Vagina (tissue), 2 donors: Measurements from ENCODE around the gene USP1. TPM values are rescaled to one million over a fixed set of nuclear protein-coding genes. Genes with fewer than 3 reads are reported as not detected.

Experiments used
- DNase-seq, 2 donors: peaks; one replicate each; pipeline ENCODE4 v3.0.0-alpha.2; 2017; ENCODE audit errors: extremely low spot score in 2 of 2
- H3K27ac ChIP-seq: fragments of 200-600 bp; sonication (generic); one replicate; pipeline ENCODE4 v1.5.1; 2019
- H3K27me3 ChIP-seq: fragments of 200-600 bp; sonication (generic); one replicate; pipeline ENCODE4 v1.5.1; 2019
- H3K36me3 ChIP-seq, 2 donors: fragments of 200-600 bp; sonication (generic); one replicate each; pipeline ENCODE4 v1.5.1; 2017 to 2019
- H3K4me1 ChIP-seq: fragments of 200-600 bp; sonication (generic); one replicate; pipeline ENCODE4 v1.5.1; 2019
- H3K4me3 ChIP-seq, 2 donors: fragments of 200-600 bp; sonication (generic); 1 replicate in 1 of 2; 2 replicates in 1 of 2; pipeline ENCODE4 v1.5.1; 2016 to 2019
- H3K9me3 ChIP-seq: fragments of 200-600 bp; sonication (generic); one replicate; pipeline ENCODE4 v1.5.1; 2019
- POLR2A ChIP-seq, 2 donors: fragments of 450-650 bp; IDR thresholded peaks; one replicate each; pipeline ENCODE4 v1.6.1; 2017; ENCODE audit warnings: antibody characterized with exemption in 2 of 2, mild to moderate bottlenecking in 2 of 2, moderate library complexity in 2 of 2
- POLR2AphosphoS5 ChIP-seq, 2 donors: sonication (generic); formaldehyde crosslinking; IDR thresholded peaks; one replicate each; pipeline ENCODE4 v1.9.0; 2017; ENCODE audit warnings: antibody characterized with exemption in 2 of 2, mild to moderate bottlenecking in 2 of 2, low read depth in 1 of 2; ENCODE audit not compliant: insufficient read depth in 1 of 2
- intact Hi-C: fragments of 100-400 bp; cut with DNase I; formaldehyde crosslinking; loops from one replicate; pipeline ENCODE4 v1.15.1; 2023
- total RNA-seq: library from RNA; depleted of rRNA; stranded (reverse); fragments of >200 nt; gene quantifications from one replicate; pipeline ENCODE4 v1.2.3, GENCODE V29; 2016
- TF ChIP-seq, protein P1 (sequence below), 3 experiments: fragments of 450-650 bp in 2 of 3; fragments of 200-600 bp in 1 of 3; sonication (generic) in 1 of 3; IDR thresholded peaks; one replicate each; pipeline ENCODE4 v1.5.1; 2017 to 2019; ENCODE audit warnings: antibody characterized with exemption in 3 of 3, mild to moderate bottlenecking in 2 of 3, moderate library complexity in 2 of 3

Gene USP1
- total RNA-seq, 1 donor from 2014 or later: 22.1 TPM

DNA sequence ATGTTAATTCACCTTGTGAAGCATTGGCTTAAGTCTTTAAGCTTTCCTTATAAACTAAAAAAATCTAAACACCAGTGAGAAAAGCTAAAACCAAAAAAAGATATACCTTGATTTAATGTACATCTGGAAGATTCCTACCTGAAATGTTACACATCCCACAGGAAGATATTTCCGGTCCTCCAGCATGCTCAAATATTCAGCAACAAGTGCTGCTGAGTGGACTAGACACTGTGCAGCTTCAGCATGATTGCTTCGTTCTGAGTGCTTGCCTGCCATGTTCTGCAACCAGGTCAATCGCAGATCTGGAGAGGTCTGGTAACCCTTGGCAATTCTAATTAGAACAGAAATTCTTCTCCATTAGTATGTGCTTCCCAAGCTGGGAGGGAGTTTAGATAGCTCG, 57.3 kb downstream of the USP1 start:
- TF ChIP-seq, protein P1, sequence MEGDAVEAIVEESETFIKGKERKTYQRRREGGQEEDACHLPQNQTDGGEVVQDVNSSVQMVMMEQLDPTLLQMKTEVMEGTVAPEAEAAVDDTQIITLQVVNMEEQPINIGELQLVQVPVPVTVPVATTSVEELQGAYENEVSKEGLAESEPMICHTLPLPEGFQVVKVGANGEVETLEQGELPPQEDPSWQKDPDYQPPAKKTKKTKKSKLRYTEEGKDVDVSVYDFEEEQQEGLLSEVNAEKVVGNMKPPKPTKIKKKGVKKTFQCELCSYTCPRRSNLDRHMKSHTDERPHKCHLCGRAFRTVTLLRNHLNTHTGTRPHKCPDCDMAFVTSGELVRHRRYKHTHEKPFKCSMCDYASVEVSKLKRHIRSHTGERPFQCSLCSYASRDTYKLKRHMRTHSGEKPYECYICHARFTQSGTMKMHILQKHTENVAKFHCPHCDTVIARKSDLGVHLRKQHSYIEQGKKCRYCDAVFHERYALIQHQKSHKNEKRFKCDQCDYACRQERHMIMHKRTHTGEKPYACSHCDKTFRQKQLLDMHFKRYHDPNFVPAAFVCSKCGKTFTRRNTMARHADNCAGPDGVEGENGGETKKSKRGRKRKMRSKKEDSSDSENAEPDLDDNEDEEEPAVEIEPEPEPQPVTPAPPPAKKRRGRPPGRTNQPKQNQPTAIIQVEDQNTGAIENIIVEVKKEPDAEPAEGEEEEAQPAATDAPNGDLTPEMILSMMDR (IDR thresholded peaks at IDR 0.05): no peak
- TF ChIP-seq POLR2AphosphoS5 (IDR thresholded peaks at IDR 0.05; ENCODE audit: insufficient read depth in 1 of 2, low read depth in 1 of 2) (no peak), POLR2A (IDR thresholded peaks at IDR 0.05) (no peak)
- Histone ChIP-seq H3K27ac (no peak overlapping the region), H3K4me1 (no peaks in the 10 kb centered on the region), H3K27me3 (no peaks in the 10 kb centered on the region), H3K9me3 (no peaks in the 10 kb centered on the region), H3K4me3 (no peak overlapping the region), H3K36me3 (peaks cover 0 to 39% of the 10 kb centered on the region in 2 donors)
- no peak for DNase-seq
- intact Hi-C loops: no loop called here

DNA sequence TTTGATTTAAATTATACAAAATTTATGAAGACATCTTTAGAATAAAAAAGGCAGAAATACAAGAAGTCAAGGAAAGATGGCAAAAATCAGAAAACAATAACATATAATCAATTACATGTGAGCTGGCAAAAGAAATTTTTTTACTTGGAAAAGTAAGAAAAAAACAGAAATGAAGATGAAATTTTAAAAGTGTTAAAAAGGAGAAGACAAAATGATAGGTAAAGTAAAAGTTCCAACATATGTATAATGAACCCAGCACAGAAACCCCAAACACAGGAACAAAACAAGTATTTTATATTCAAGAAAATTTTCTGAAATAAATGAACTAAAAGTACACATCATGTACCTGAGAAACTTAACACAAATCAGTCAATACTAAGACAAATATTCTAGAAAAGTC, 63.4 kb downstream of the USP1 start:
- intact Hi-C loops: loop anchor here (10.0 kb wide), 1 partner anchor 245 kb away; no protein-coding TSS in a partner anchor
- no peaks in the 10 kb centered on the region for H3K4me1 ChIP-seq
- H3K4me3 ChIP-seq: no peak overlapping the region
- H3K36me3 ChIP-seq: peaks cover 0 to 22% of the 10 kb centered on the region in 2 donors
- H3K27ac ChIP-seq: no peak overlapping the region
- no peak for DNase-seq
- TF ChIP-seq POLR2A (IDR thresholded peaks at IDR 0.05): no peak
- no peak for TF ChIP-seq POLR2AphosphoS5 (IDR thresholded peaks at IDR 0.05; ENCODE audit: insufficient read depth in 1 of 2, low read depth in 1 of 2)
- TF ChIP-seq, protein P1 (IDR thresholded peaks at IDR 0.05): no peak
- no peaks in the 10 kb centered on the region for H3K27me3 ChIP-seq
- no peaks in the 10 kb centered on the region for H3K9me3 ChIP-seq

Other genes with a start within 250 kb of the USP1 start
- not detected for gene L1TD1, start 242.2 kb upstream of the USP1 start, total RNA-seq
- gene KANK4, start 117.6 kb upstream of the USP1 start, total RNA-seq: 1.2 TPM
- not detected for gene ANGPTL3, start 160.5 kb downstream of the USP1 start, total RNA-seq